ENCODE measurements around the gene TRIM7. TPM values are rescaled to one million over a fixed set of nuclear protein-coding genes. Genes with fewer than 3 reads are reported as not detected.

TRIM7 gene
- total and polyA plus RNA-seq, 2 experiments from 2014 or later = 0.53 to 0.56 TPM

- Histone ChIP-seq H3K36me3 (ENCODE audit: insufficient read depth) (no peaks in the 10 kb centered on the region), H3K27me3 (ENCODE audit: insufficient read depth) (peaks cover 12% of the 10 kb centered on the region), H3K4me2 (peak overlapping the region; percentile 84), H2AFZ (peak overlapping the region; percentile 76; the same call in 1 of the 2 replicates), H3K4me3 (peak overlapping the region; percentile 63), H3K27ac (ENCODE audit: low read depth) (no peak overlapping the region), H3F3A (replicated peaks; ENCODE audit: low read depth) (peaks cover 17% of the 10 kb centered on the region), H4K20me1 (replicated peaks; ENCODE audit: insufficient read depth) (no peaks in the 10 kb centered on the region; the same call in 1 of the 2 replicates), H3K9me2 (ENCODE audit: insufficient read depth) (no peaks in the 10 kb centered on the region), H3K79me2 (replicated peaks; ENCODE audit: insufficient read depth) (no peaks in the 10 kb centered on the region), H3K4me1 (ENCODE audit: insufficient read depth) (peaks cover 3% of the 10 kb centered on the region; the same call in 1 of the 2 replicates)
- ATAC-seq = no peak
- peaks cover 6% of the 10 kb centered on the region; the same call in 2 of the 3 replicates for H3K9me3 Mint-ChIP-seq
- TF ChIP-seq CTCF (conservative IDR thresholded peaks at IDR 0.05; ENCODE audit: low read depth in 2 of 2) = no peak
- no peak for TF ChIP-seq JUNB (IDR thresholded peaks at IDR 0.05; ENCODE audit: unreplicated experiment)
- no peak for TF ChIP-seq ZNF114 (CRISPR knock-in tag; IDR thresholded peaks at IDR 0.05)
- no peak for TF ChIP-seq CREB1 (CRISPR knock-in tag; IDR thresholded peaks at IDR 0.05; ENCODE audit: low read depth)
- no peak for TF ChIP-seq ZNF331 (CRISPR knock-in tag; IDR thresholded peaks at IDR 0.05; ENCODE audit: low read depth)
- no peak for TF ChIP-seq ZNF462 (CRISPR knock-in tag; IDR thresholded peaks at IDR 0.05)
- TF ChIP-seq NANOG (IDR thresholded peaks at IDR 0.05; ENCODE audit: borderline replicate concordance) = no peak
- TF ChIP-seq ETS1 (IDR thresholded peaks at IDR 0.05) = no peak
- no peak for TF ChIP-seq REST (IDR thresholded peaks at IDR 0.05; ENCODE audit: unreplicated experiment)
- no peak for TF ChIP-seq STAT1 (IDR thresholded peaks at IDR 0.05; ENCODE audit: unreplicated experiment)
- TF ChIP-seq EZH2phosphoT487 (IDR thresholded peaks at IDR 0.05; ENCODE audit: unreplicated experiment) = no peak
- TF ChIP-seq POLR2AphosphoS5 (IDR thresholded peaks at IDR 0.05; ENCODE audit: low read depth) = no peak
- no peak for TF ChIP-seq EZH2 (IDR thresholded peaks at IDR 0.05; ENCODE audit: low read depth, unreplicated experiment)
- peaks cover 42% of the 10 kb centered on the region for H3K27me3 Mint-ChIP-seq (ENCODE audit: insufficient read depth, low read depth, poor library complexity)
- H3K27ac Mint-ChIP-seq = no peak overlapping the region
- peaks cover 4% of the 10 kb centered on the region; the same call in 1 of the 3 replicates for H3K36me3 Mint-ChIP-seq (ENCODE audit: low read depth)
- peaks cover 13% of the 10 kb centered on the region for H3K4me1 Mint-ChIP-seq
- DNase-seq (ENCODE audit: low spot score) = peak; percentile 37
- H3K4me3 Mint-ChIP-seq = peak overlapping the region; percentile 83
These were observed 11.3 kb upstream of the TRIM7 start for GRCh38 chr5:181215997-181216989.
